GM18858 (cell line): ENCODE measurements around the gene ZIC5.

Experiments
- ATAC-seq: cut with Tn5 transposase; IDR thresholded peaks from one replicate; pipeline ENCODE4 v1.9.1; 2021; ENCODE audit not compliant: unreplicated experiment

The ZIC5 gene

GRCh38 chr13:99976575-99976974, 5.0 kb upstream of the ZIC5 start:
- ATAC-seq = no peak

GRCh38 chr13:99975626-99976025, 4.1 kb upstream of the ZIC5 start:
- ATAC-seq = no peak

- ATAC-seq = no peak
Measured at GRCh38 chr13:99974939-99975561, 3.5 kb upstream of the ZIC5 start.

GRCh38 chr13:99974296-99974938, 2.9 kb upstream of the ZIC5 start:
- no peak for ATAC-seq

- ATAC-seq = no peak
Measured at GRCh38 chr13:99973808-99974185, 2.2 kb upstream of the ZIC5 start.

GRCh38 chr13:99973163-99973807, 1.7 kb upstream of the ZIC5 start:
- ATAC-seq = no peak

- ATAC-seq = no peak
Measured at GRCh38 chr13:99972190-99972731, 694 bp upstream of the ZIC5 start.

GRCh38 chr13:99970651-99971575, 654 bp downstream of the ZIC5 start:
- ATAC-seq = no peak

GRCh38 chr13:99969919-99970650, 1.5 kb downstream of the ZIC5 start:
- ATAC-seq = no peak

- no peak for ATAC-seq
Measured at GRCh38 chr13:99969453-99969918, 2.1 kb downstream of the ZIC5 start.

- ATAC-seq = no peak
Measured at GRCh38 chr13:99968521-99969452, 2.8 kb downstream of the ZIC5 start.

- no peak for ATAC-seq
Measured at GRCh38 chr13:99967869-99968520, 3.6 kb downstream of the ZIC5 start.

- ATAC-seq = no peak
Measured at GRCh38 chr13:99967498-99967868, 4.1 kb downstream of the ZIC5 start.

- ATAC-seq = no peak
Measured at GRCh38 chr13:99966064-99966805, 5.3 kb downstream of the ZIC5 start.

GRCh38 chr13:99965329-99966000, 6.1 kb downstream of the ZIC5 start:
- ATAC-seq = no peak

GRCh38 chr13:99963816-99964339, 7.7 kb downstream of the ZIC5 start:
- ATAC-seq = no peak

- no peak for ATAC-seq
Measured at GRCh38 chr13:99962242-99962641, 9.3 kb downstream of the ZIC5 start.
